Mesenchymal stem cell (in vitro differentiated cells and primary cell): ENCODE data around the gene CEBPG.

Source experiments
- DNase-seq: peaks from one replicate; pipeline ENCODE4 v3.0.0-alpha.2; 2013
- H2AFZ ChIP-seq: one replicate; pipeline ENCODE4 v1.6.1; 2013; ENCODE audit warnings: low read depth, mild to moderate bottlenecking, control low read depth, inconsistent platforms, low read length, moderate library complexity
- H2AK5ac ChIP-seq: 2 replicates; pipeline ENCODE4 v1.6.1; 2013; ENCODE audit warnings: low read length, moderate library complexity, mild to moderate bottlenecking, inconsistent platforms; ENCODE audit not compliant: severe bottlenecking
- H2BK120ac ChIP-seq: one replicate; pipeline ENCODE4 v1.6.1; 2013; ENCODE audit warnings: low read depth, mild to moderate bottlenecking, inconsistent platforms, low read length, moderate library complexity
- H2BK12ac ChIP-seq, 2 experiments: one replicate each; pipeline ENCODE4 v1.6.1; 2013; ENCODE audit warnings: inconsistent platforms in 2 of 2, low read length in 2 of 2, mild to moderate bottlenecking in 2 of 2, moderate library complexity in 2 of 2, control low read depth in 1 of 2
- H2BK15ac ChIP-seq: one replicate; pipeline ENCODE4 v1.6.1; 2013; ENCODE audit warnings: mild to moderate bottlenecking, low read depth, inconsistent platforms; ENCODE audit not compliant: poor library complexity, severe bottlenecking
- H2BK5ac ChIP-seq: 2 replicates; pipeline ENCODE4 v1.6.1; 2013; ENCODE audit warnings: low read depth, mild to moderate bottlenecking, low read length, control low read depth, inconsistent platforms; ENCODE audit not compliant: poor library complexity, severe bottlenecking
- H3K14ac ChIP-seq, 2 experiments: one replicate each; pipeline ENCODE4 v1.6.1; 2013; ENCODE audit warnings: inconsistent platforms in 2 of 2, low read length in 2 of 2, control low read depth in 1 of 2, mild to moderate bottlenecking in 1 of 2, moderate library complexity in 1 of 2
- H3K18ac ChIP-seq, 2 experiments: one replicate each; pipeline ENCODE4 v1.6.1; 2013; ENCODE audit warnings: inconsistent platforms in 2 of 2, low read length in 2 of 2, control low read depth in 1 of 2, low read depth in 1 of 2, mild to moderate bottlenecking in 1 of 2
- H3K23ac ChIP-seq, 2 experiments: one replicate each; pipeline ENCODE4 v1.6.1; 2013; ENCODE audit warnings: inconsistent platforms in 2 of 2, low read length in 2 of 2, mild to moderate bottlenecking in 2 of 2, moderate library complexity in 2 of 2, control low read depth in 1 of 2
- H3K27ac ChIP-seq: 2 replicates; pipeline ENCODE4 v1.5.1; 2013; ENCODE audit warnings: mild to moderate bottlenecking, moderate library complexity, low read length, control low read depth, inconsistent platforms; ENCODE audit not compliant: poor library complexity, severe bottlenecking
- H3K27me3 ChIP-seq, 2 experiments: 2 replicates each; pipeline versions ENCODE4 v1.6.1 to v1.7.0; 2013; ENCODE audit warnings: low read length in 2 of 2, mild to moderate bottlenecking in 2 of 2, moderate library complexity in 2 of 2, control low read depth in 1 of 2, inconsistent platforms in 1 of 2; ENCODE audit not compliant: control insufficient read depth in 1 of 2, insufficient read depth in 1 of 2
- H3K36me3 ChIP-seq, 2 experiments: 2 replicates each; pipeline versions ENCODE4 v1.6.1 to v1.7.0; 2013; ENCODE audit warnings: low read length in 2 of 2, control low read depth in 1 of 2, inconsistent platforms in 1 of 2, low read depth in 1 of 2, mild to moderate bottlenecking in 1 of 2; ENCODE audit not compliant: insufficient read depth in 2 of 2, control insufficient read depth in 1 of 2
- H3K4ac ChIP-seq, 2 experiments: one replicate each; pipeline ENCODE4 v1.6.1; 2013; ENCODE audit warnings: inconsistent platforms in 2 of 2, low read length in 2 of 2, mild to moderate bottlenecking in 2 of 2, moderate library complexity in 2 of 2, control low read depth in 1 of 2, low read depth in 1 of 2
- H3K4me1 ChIP-seq: 2 replicates; pipeline ENCODE4 v1.6.1; 2013; ENCODE audit warnings: low read depth, low read length, control low read depth; ENCODE audit not compliant: control insufficient read depth, insufficient read depth
- H3K4me2 ChIP-seq: 2 replicates; pipeline ENCODE4 v1.6.1; 2013; ENCODE audit warnings: low read length, mild to moderate bottlenecking, inconsistent platforms; ENCODE audit not compliant: poor library complexity, severe bottlenecking
- H3K4me3 ChIP-seq, 2 experiments: 2 replicates each; pipeline versions ENCODE4 v1.5.1 to v1.7.0; 2013; ENCODE audit warnings: low read length in 2 of 2, mild to moderate bottlenecking in 2 of 2, control low read depth in 1 of 2, low read depth in 1 of 2; ENCODE audit not compliant: insufficient read depth in 1 of 2
- H3K79me1 ChIP-seq: replicated peaks from 2 replicates; pipeline ENCODE4 v1.6.1; 2013; ENCODE audit warnings: mild to moderate bottlenecking, control low read depth, low read length, inconsistent platforms; ENCODE audit not compliant: poor library complexity, severe bottlenecking
- H3K9ac ChIP-seq: 2 replicates; pipeline ENCODE4 v1.7.0; 2013; ENCODE audit warnings: mild to moderate bottlenecking, low read length, moderate library complexity
- H3K9me3 ChIP-seq: 2 replicates; pipeline ENCODE4 v1.7.0; 2013; ENCODE audit warnings: mild to moderate bottlenecking, low read length; ENCODE audit not compliant: control insufficient read depth
- H4K8ac ChIP-seq: one replicate; pipeline ENCODE4 v1.6.1; 2013; ENCODE audit warnings: inconsistent platforms, mild to moderate bottlenecking, low read length, moderate library complexity
- H4K91ac ChIP-seq: one replicate; pipeline ENCODE4 v1.6.1; 2013; ENCODE audit warnings: mild to moderate bottlenecking, low read length, inconsistent platforms
- WGBS: methylation state at CpG from one replicate; pipeline ENCODE4 v1.1.7; 2013; ENCODE audit warnings: mixed read lengths; 5-methylcytosine and 5-hydroxymethylcytosine counted together

Gene CEBPG

DNA sequence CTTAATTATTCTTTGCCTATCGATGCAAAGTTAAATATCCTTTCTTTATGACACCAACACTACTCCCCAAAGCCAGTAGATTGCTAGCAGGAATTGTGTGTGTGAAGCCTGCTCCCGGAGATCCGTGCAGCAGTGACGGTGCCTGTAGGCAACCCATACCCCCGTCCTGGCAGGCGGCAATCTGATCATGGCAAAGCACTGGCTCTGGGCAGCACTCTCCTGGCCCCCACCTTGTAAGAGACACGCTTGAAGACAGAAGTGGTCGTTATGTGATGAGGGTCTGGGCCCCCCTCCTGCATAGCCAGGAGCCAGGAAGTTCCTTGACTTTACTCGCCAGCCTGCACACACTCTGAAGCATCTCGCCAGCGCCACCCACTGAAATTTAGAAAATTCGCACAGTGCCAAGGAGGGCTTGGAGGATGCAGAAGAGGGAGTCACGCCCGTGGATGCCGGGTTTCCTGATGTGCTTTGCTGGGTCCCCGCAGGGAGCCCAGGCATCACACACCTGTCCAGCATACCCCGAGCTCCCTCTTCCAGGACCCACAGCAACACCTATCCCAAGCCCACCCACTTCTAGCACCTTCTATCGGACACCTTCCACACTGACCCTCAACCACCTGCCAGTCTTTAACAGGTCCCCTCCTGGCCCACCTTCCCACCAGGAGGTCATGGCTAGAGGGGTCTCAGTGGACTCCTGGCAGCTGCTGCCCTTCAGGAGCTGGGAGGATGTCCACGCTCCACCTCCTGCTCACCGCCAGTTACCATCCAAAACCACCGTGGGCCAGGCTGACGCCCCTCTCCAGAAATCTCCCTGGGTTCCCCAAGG, 54.5 kb downstream of the CEBPG start:
- Histone ChIP-seq H3K4me3 (no peak overlapping the region), H3K4ac (no peak overlapping the region), H2AK5ac (no peak overlapping the region), H2BK120ac (no peak overlapping the region), H3K4me2 (no peak overlapping the region), H3K27me3 (peaks cover 0 to 5% of the 10 kb centered on the region in 2 experiments), H4K8ac (no peak overlapping the region), H3K9me3 (no peaks in the 10 kb centered on the region), H3K79me1 (no peaks in the 10 kb centered on the region), H2BK15ac (no peak overlapping the region), H4K91ac (no peak overlapping the region), H2BK12ac (no peak overlapping the region), H3K14ac (no peak overlapping the region), H2AFZ (no peak overlapping the region), H3K23ac (no peak overlapping the region), H3K9ac (no peak overlapping the region), H3K18ac (no peak overlapping the region), H2BK5ac (no peak overlapping the region), H3K27ac (no peak overlapping the region), H3K4me1 (no peaks in the 10 kb centered on the region), H3K36me3 (peaks cover 0 to 8% of the 10 kb centered on the region in 2 experiments)
- WGBS, result 89% methylated on average over 22 of the region's 22 CpGs
- no peak for DNase-seq

GRCh38 chr19:33428627-33429125, 55.2 kb downstream of the CEBPG start:
- Histone ChIP-seq H3K4me1 (no peaks in the 10 kb centered on the region), H3K4me2 (no peak overlapping the region)
- WGBS, result 97% methylated on average over 5 of the region's 5 CpGs

DNA sequence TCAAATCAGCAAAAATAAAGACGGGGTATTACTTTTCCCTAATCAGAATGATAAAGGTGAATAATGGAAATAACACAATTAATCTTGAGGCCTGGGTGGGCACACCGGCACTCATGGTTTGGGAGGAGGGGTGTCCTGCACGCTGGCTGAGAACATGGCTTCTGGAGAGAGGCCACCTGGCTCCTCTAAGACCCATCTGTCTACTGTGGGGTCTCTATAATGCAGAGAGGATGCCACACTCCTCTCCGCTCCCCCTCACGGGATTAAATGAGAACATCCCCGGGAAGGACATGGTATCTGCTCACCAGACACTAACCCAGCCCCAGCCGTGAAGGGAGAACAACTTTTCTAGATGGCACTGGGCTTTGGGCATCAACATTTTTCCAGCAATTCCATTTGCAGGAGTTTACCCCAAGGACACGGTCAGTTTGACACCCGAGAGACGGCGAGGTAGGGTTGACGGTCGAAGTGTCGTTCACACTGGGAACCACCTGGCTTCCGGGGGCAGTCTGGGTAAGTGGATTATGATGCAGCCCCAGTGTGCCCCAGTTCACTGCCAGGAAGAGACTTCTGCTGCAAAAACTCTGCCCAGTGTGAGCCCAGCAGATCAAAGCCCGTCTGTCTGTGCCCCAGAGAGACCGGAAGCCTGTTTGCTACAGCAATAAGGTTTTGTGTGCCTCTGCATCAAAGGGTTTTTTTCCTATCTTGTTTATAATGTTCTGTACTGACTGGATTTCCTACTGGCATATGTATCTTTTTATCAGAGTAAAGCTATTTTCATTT, 56.6 kb downstream of the CEBPG start:
- Histone ChIP-seq H3K14ac (no peak overlapping the region), H4K8ac (no peak overlapping the region), H3K27me3 (peaks cover 0 to 5% of the 10 kb centered on the region in 2 experiments), H4K91ac (no peak overlapping the region), H3K4ac (no peak overlapping the region), H3K27ac (no peak overlapping the region), H3K4me3 (no peak overlapping the region), H2BK12ac (no peak overlapping the region), H3K23ac (no peak overlapping the region), H2AK5ac (no peak overlapping the region), H3K18ac (no peak overlapping the region), H3K4me2 (no peak overlapping the region), H3K9ac (no peak overlapping the region), H3K4me1 (peaks cover 8% of the 10 kb centered on the region), H2BK120ac (no peak overlapping the region), H3K79me1 (no peaks in the 10 kb centered on the region), H2AFZ (no peak overlapping the region), H3K36me3 (peaks cover 0 to 8% of the 10 kb centered on the region in 2 experiments), H2BK5ac (no peak overlapping the region), H2BK15ac (no peak overlapping the region), H3K9me3 (no peaks in the 10 kb centered on the region)
- 78% methylated on average over 16 of the region's 17 CpGs for WGBS
- DNase-seq, result no peak

More at GRCh38 chr19:33428627-33429125, 55.2 kb downstream of the CEBPG start:
- Histone ChIP-seq H3K36me3 (peaks cover 0 to 8% of the 10 kb centered on the region in 2 experiments), H2AK5ac (no peak overlapping the region), H3K18ac (no peak overlapping the region), H4K8ac (no peak overlapping the region), H2BK120ac (no peak overlapping the region), H3K79me1 (no peaks in the 10 kb centered on the region), H3K23ac (no peak overlapping the region), H3K4me3 (no peak overlapping the region), H3K27ac (no peak overlapping the region), H2BK15ac (no peak overlapping the region), H3K9me3 (no peaks in the 10 kb centered on the region), H3K9ac (no peak overlapping the region), H3K4ac (no peak overlapping the region), H2BK12ac (no peak overlapping the region), H2BK5ac (no peak overlapping the region), H3K27me3 (peaks cover 0 to 5% of the 10 kb centered on the region in 2 experiments), H3K14ac (no peak overlapping the region), H2AFZ (no peak overlapping the region), H4K91ac (no peak overlapping the region)
- DNase-seq, result no peak

DNA sequence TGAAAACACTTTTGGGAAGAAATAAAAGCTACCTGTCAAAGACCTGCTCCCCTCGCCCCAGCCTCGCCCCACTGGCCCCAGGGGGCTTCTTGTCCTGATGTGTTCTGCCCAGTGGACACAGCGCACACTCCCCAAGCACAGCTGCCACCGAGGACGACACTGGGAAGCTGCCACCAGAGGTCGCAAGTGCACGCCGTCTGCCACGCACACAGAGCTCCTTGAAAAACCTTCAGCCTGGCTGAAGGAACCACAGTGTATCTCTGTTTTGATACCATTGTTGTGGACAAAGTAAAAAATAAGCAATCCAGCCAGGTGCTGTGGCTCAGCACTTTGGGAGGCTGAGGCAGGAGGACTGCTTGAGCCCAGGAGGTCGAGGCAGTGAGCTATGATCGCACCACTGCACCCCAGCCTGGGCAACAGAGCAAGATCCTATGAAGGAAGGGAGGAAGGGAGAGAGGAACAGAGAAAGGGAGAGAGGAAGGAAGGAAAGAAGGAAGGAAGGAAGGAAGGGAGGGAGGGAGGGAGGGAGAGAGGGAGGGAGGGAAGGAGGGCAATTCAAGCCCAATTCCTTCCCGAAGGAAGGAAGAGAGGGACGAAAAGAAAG, 57.3 kb downstream of the CEBPG start:
- no peak overlapping the region for H4K8ac ChIP-seq
- WGBS, result 30% methylated on average over 12 of the region's 13 CpGs
- H2BK120ac ChIP-seq, result no peak overlapping the region
- H2BK5ac ChIP-seq, result no peak overlapping the region
- peaks cover 0 to 5% of the 10 kb centered on the region in 2 experiments for H3K27me3 ChIP-seq
- no peak overlapping the region for H3K4me2 ChIP-seq
- H2AK5ac ChIP-seq, result no peak overlapping the region
- no peak overlapping the region for H2BK15ac ChIP-seq
- H3K4me1 ChIP-seq, result peaks cover 14% of the 10 kb centered on the region
- no peak overlapping the region for H4K91ac ChIP-seq
- no peaks in the 10 kb centered on the region for H3K9me3 ChIP-seq
- no peak overlapping the region for H2AFZ ChIP-seq
- H3K14ac ChIP-seq, result no peak overlapping the region
- no peak overlapping the region for H3K9ac ChIP-seq
- no peak overlapping the region for H3K4ac ChIP-seq
- peak; percentile 62 for DNase-seq
- H3K79me1 ChIP-seq, result no peaks in the 10 kb centered on the region
- H2BK12ac ChIP-seq, result no peak overlapping the region
- no peak overlapping the region for H3K27ac ChIP-seq
- H3K4me3 ChIP-seq, result no peak overlapping the region
- H3K18ac ChIP-seq, result no peak overlapping the region
- H3K23ac ChIP-seq, result no peak overlapping the region
- peaks cover 0 to 8% of the 10 kb centered on the region in 2 experiments for H3K36me3 ChIP-seq
